Measurements from ENCODE around the gene FAM180A.

FAM180A gene

DNA sequence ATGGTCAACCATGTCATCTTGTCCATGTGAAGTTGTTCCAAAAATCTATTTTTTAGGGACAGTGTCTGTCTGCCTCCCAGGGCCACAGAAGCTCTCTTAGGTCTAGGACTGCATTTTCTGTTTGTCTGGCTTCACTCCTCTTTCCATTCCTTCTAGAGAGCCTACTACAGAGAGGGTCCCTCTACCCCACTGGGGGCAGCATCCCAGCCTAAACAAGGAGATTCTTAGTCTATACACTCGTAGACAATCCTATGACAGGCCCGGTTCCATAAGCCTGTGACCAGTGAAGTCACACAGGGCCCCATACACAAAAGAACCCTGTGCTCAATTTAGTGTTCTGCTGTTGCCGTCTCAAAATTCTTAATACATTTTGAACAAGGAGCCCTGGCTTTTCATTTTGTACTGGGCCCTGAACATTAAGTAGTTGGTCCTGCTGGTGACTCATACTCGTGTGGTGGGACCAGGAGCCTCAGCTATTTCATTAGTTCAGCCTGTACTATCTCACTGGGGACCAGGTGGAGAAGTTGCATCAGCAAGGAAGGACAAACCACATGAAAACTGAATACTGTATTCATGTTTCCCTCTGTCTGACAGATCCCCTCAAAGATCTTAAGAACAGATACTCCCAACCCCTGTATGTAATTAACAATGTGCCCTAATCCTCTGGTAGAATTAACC lies 23.5 kb upstream of the FAM180A start:
- TF ChIP-seq, protein P1, sequence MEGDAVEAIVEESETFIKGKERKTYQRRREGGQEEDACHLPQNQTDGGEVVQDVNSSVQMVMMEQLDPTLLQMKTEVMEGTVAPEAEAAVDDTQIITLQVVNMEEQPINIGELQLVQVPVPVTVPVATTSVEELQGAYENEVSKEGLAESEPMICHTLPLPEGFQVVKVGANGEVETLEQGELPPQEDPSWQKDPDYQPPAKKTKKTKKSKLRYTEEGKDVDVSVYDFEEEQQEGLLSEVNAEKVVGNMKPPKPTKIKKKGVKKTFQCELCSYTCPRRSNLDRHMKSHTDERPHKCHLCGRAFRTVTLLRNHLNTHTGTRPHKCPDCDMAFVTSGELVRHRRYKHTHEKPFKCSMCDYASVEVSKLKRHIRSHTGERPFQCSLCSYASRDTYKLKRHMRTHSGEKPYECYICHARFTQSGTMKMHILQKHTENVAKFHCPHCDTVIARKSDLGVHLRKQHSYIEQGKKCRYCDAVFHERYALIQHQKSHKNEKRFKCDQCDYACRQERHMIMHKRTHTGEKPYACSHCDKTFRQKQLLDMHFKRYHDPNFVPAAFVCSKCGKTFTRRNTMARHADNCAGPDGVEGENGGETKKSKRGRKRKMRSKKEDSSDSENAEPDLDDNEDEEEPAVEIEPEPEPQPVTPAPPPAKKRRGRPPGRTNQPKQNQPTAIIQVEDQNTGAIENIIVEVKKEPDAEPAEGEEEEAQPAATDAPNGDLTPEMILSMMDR (IDR thresholded peaks at IDR 0.05; ENCODE audit: borderline replicate concordance, insufficient read depth, low read depth, low read length): no peak
- no peak overlapping the region for H3K4me3 ChIP-seq (ENCODE audit: low read depth, low read length)

DNA sequence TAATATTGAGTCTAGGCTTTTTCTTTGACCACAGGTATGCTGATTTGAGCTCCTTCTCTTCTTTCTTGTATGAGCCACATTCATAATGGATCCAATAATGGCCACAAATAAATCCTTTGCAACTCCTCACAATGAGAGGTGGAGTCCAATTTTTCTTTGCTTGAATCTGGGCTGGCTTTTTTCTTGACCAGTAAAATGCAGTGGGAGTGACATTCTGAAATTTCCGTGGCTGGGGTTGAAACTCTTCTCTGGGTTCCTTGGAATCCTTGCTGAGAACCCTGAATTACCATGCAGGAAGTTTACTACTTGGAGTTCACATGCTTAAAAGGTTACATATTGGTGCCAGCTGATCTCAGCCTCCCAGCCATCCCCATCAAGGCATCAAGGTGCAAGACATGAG lies 22.4 kb upstream of the FAM180A start:
- no peak overlapping the region for H3K4me3 ChIP-seq (ENCODE audit: low read depth, low read length)
- TF ChIP-seq, protein P1 (IDR thresholded peaks at IDR 0.05; ENCODE audit: borderline replicate concordance, insufficient read depth, low read depth, low read length): no peak

DNA sequence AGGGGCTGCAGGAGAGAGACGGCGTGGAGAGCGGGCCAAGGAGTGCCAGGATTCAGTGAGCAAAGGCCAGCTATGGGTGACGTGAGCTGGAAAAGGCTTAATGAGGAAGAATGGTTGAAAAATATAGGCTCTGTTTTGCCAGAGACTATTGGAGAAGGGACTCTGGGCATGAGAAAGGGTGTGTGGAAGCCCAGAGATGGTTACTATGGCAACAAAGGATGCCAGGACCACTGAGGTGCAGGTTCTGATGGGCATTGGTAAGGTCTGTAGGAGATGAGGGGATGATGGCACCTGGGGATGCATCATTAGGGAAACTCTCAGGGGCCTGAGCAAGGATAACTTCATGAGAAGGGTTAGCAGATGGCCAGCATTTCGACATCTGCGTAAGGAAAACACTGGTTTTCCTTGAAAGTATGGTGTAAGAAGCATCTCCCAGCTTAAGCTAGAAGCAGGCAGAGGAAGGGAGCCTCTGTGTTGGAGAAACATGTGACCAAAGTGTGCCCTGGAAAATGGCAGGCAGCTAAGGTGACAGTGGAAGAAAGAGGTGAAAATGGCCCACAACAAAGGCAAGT lies 21.6 kb upstream of the FAM180A start:
- TF ChIP-seq, protein P1 (IDR thresholded peaks at IDR 0.05; ENCODE audit: borderline replicate concordance, insufficient read depth, low read depth, low read length): no peak
- no peak overlapping the region for H3K4me3 ChIP-seq (ENCODE audit: low read depth, low read length)

DNA sequence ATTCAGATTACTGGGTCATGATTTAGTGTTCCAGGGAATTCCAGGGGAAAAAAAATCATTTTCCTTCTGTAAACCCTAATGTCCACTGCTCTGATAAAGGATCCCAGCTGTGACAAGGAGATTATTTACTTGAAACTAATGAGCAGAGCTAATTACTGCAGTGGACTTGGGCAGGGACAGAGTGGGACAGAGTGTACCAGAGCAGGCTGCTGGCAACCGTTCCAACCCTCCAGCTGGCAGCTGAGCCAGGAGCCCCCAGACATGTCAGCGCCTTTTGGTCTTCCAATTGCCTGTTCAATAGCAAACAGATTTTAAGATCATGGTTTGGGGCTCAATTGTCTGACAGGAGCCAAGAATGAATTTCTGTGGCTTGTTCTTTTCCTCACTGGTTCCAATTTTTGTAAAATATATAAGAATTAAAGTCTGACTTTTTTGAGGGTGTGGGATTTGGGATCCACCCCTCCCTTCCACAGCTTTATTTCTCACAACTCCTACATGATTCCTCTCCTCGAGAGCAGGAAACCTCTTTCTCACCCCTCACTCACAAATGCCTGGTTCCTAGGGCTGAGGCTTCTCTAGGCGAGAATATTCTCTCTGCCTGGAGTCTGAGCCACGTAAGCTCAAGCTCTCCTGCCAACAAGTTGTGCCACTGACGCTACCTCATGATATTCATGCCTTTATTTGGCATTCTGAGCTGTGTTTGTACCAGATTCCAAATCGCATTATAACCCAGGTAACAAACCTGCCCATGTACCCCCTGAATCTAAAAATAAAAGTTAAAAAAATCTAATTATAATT lies 20.6 kb upstream of the FAM180A start:
- no peak overlapping the region for H3K4me3 ChIP-seq (ENCODE audit: low read depth, low read length)
- TF ChIP-seq, protein P1 (IDR thresholded peaks at IDR 0.05; ENCODE audit: borderline replicate concordance, insufficient read depth, low read depth, low read length): no peak

DNA sequence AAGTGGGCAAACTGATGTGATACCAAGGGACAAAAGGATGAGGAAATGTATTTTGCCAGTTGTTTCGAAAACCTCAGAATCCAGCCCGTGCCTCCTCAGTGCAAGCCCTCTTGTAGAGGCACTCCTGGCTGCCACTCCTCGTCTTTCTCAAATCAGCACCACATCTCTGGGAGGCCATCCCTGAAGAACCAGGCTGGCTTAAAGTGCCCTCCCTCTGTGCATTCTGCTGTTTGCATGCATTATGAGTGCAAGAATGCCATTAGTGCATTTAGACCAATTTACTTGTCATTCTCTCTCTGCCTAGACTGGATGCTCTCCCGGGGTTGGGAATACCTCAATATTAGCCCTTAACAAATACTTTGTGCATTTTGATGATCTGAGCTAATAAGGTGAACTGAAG lies 19.9 kb upstream of the FAM180A start:
- TF ChIP-seq, protein P1 (IDR thresholded peaks at IDR 0.05; ENCODE audit: borderline replicate concordance, insufficient read depth, low read depth, low read length): no peak

DNA sequence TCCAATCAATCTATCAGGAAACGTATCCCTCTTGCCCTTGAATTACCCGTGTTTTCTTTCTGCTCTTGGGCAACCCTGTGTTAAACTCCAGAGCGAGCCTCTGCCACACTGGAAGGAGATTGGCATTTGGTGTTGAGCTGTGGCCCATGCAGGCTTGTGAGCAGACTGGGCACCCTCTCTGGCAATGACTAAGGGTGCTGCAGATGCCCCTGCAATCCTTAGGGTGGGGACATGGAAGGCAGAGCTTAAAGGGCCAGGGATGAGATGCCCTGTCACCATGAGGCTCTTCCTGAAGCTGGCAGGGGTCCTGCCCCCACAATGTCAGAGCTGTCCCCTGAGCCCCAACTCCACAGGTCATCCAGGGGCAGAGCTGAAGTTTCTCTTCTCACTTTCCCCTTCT lies 19.5 kb upstream of the FAM180A start:
- TF ChIP-seq, protein P1 (IDR thresholded peaks at IDR 0.05; ENCODE audit: borderline replicate concordance, insufficient read depth, low read depth, low read length): no peak

More for the DNA sequence above, 19.9 kb upstream of the FAM180A start:
- no peak overlapping the region for H3K4me3 ChIP-seq (ENCODE audit: low read depth, low read length)

More for the DNA sequence above, 19.5 kb upstream of the FAM180A start:
- no peak overlapping the region for H3K4me3 ChIP-seq (ENCODE audit: low read depth, low read length)

Measured in GM12875 (cell line).